SK-N-SH (cell line): ENCODE measurements around the gene SLC25A48. TPM values are rescaled to one million over a fixed set of nuclear protein-coding genes. Genes with fewer than 3 reads are reported as not detected.

Source experiments
- CHD2 ChIP-seq: fragments of 150-350 bp; IDR thresholded peaks from 2 replicates; pipeline ENCODE4 v1.6.1; 2018; ENCODE audit warnings: low read length; ENCODE audit not compliant: partially characterized antibody
- ELF1 ChIP-seq: IDR thresholded peaks from 2 replicates; pipeline ENCODE4 v1.4.0; 2012
- EP300 ChIP-seq, 2 experiments: IDR thresholded peaks; 2 replicates each; pipeline versions ENCODE4 v1.4.0 to v1.6.1; 2012; ENCODE audit warnings: borderline replicate concordance in 1 of 2, low read depth in 1 of 2, low read length in 1 of 2
- FOSL2 ChIP-seq: IDR thresholded peaks from 2 replicates; pipeline ENCODE4 v1.4.0; 2012; ENCODE audit warnings: low read depth, mild to moderate bottlenecking, moderate library complexity, borderline replicate concordance
- FOXJ3 ChIP-seq: sonication (generic); formaldehyde crosslinking; IDR thresholded peaks from 2 replicates; pipeline ENCODE4 v1.5.1; 2020; ENCODE audit warnings: mild to moderate bottlenecking, missing genetic modification reagents
- FOXM1 ChIP-seq: IDR thresholded peaks from 2 replicates; pipeline ENCODE4 v1.4.0; 2012; ENCODE audit warnings: low read depth, mild to moderate bottlenecking
- GABPA ChIP-seq: IDR thresholded peaks from 2 replicates; pipeline ENCODE4 v1.4.0; 2012; ENCODE audit warnings: low read depth, mild to moderate bottlenecking
- JUND ChIP-seq: IDR thresholded peaks from 2 replicates; pipeline ENCODE4 v1.4.0; 2012
- MEF2A ChIP-seq: IDR thresholded peaks from 2 replicates; pipeline ENCODE4 v1.4.0; 2012; ENCODE audit warnings: low read depth, borderline replicate concordance
- MXI1 ChIP-seq: IDR thresholded peaks from 2 replicates; pipeline ENCODE4 v1.6.1; 2012; ENCODE audit warnings: mild to moderate bottlenecking, low read depth, low read length, improper control_type of control experiment
- RAD21 ChIP-seq: IDR thresholded peaks from 2 replicates; pipeline ENCODE4 v1.6.1; 2012; ENCODE audit warnings: mild to moderate bottlenecking, low read length
- RCOR1 ChIP-seq: fragments of 150-350 bp; IDR thresholded peaks from 2 replicates; pipeline ENCODE4 v1.6.1; 2017; ENCODE audit warnings: antibody characterized with exemption, low read length
- REST ChIP-seq: IDR thresholded peaks from 2 replicates; pipeline ENCODE4 v1.6.1; 2012; ENCODE audit warnings: mild to moderate bottlenecking, low read depth, low read length, moderate library complexity
- RFX5 ChIP-seq: IDR thresholded peaks from 2 replicates; pipeline ENCODE4 v1.6.1; 2012; ENCODE audit warnings: mild to moderate bottlenecking, improper control_type of control experiment, low read length
- RXRA ChIP-seq: IDR thresholded peaks from 2 replicates; pipeline ENCODE4 v1.4.0; 2012; ENCODE audit warnings: low read depth, mild to moderate bottlenecking, borderline replicate concordance
- SMC3 ChIP-seq: IDR thresholded peaks from 2 replicates; pipeline ENCODE4 v1.6.1; 2012; ENCODE audit warnings: low read depth, low read length, improper control_type of control experiment
- TAF1 ChIP-seq: IDR thresholded peaks from 2 replicates; pipeline ENCODE4 v1.6.1; 2012; ENCODE audit warnings: low read depth, mild to moderate bottlenecking, low read length, moderate library complexity, borderline replicate concordance
- TEAD4 ChIP-seq: IDR thresholded peaks from 2 replicates; pipeline ENCODE4 v1.4.0; 2012; ENCODE audit warnings: mild to moderate bottlenecking, borderline replicate concordance; ENCODE audit not compliant: insufficient read depth
- USF2 ChIP-seq: fragments of 150-350 bp; IDR thresholded peaks from 2 replicates; pipeline ENCODE4 v1.6.1; 2017; ENCODE audit warnings: antibody characterized with exemption, low read length, low read depth, borderline replicate concordance
- polyA plus RNA-seq, 3 experiments: library from polyadenylated mRNA; depleted of rRNA; stranded (reverse); fragments of >200 nt; gene quantifications; 2 replicates each; pipeline ENCODE4 v1.2.3, GENCODE V29; 2012
- TF ChIP-seq, protein P1 (sequence below): fragments of 150-350 bp; IDR thresholded peaks from 2 replicates; pipeline ENCODE4 v1.6.1; 2016; ENCODE audit warnings: mild to moderate bottlenecking, low read depth, low read length
- TF ChIP-seq, protein P2 (sequence below): IDR thresholded peaks from 2 replicates; pipeline ENCODE4 v1.4.0; 2012; ENCODE audit warnings: low read depth, borderline replicate concordance
- TF ChIP-seq, protein P3 (sequence below): IDR thresholded peaks from 2 replicates; pipeline ENCODE4 v1.4.0; 2012; ENCODE audit warnings: low read depth

The SLC25A48 gene
- polyA plus RNA-seq, 1 of the 3 experiments (the other 2 are of a cell fraction): 0.23 TPM

GRCh38 chr5:135887447-135887864 lies 53.0 kb downstream of the SLC25A48 start (continued):
- TF ChIP-seq, protein P1, sequence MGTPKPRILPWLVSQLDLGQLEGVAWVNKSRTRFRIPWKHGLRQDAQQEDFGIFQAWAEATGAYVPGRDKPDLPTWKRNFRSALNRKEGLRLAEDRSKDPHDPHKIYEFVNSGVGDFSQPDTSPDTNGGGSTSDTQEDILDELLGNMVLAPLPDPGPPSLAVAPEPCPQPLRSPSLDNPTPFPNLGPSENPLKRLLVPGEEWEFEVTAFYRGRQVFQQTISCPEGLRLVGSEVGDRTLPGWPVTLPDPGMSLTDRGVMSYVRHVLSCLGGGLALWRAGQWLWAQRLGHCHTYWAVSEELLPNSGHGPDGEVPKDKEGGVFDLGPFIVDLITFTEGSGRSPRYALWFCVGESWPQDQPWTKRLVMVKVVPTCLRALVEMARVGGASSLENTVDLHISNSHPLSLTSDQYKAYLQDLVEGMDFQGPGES: no peak
- no peak for TF ChIP-seq ELF1
- TF ChIP-seq MEF2A: no peak
- TF ChIP-seq FOSL2: no peak
- no peak for TF ChIP-seq MXI1
- TF ChIP-seq, protein P2, sequence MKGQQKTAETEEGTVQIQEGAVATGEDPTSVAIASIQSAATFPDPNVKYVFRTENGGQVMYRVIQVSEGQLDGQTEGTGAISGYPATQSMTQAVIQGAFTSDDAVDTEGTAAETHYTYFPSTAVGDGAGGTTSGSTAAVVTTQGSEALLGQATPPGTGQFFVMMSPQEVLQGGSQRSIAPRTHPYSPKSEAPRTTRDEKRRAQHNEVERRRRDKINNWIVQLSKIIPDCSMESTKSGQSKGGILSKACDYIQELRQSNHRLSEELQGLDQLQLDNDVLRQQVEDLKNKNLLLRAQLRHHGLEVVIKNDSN: no peak
- no peak for TF ChIP-seq TAF1
- TF ChIP-seq, protein P3, sequence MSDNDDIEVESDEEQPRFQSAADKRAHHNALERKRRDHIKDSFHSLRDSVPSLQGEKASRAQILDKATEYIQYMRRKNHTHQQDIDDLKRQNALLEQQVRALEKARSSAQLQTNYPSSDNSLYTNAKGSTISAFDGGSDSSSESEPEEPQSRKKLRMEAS: no peak
- TF ChIP-seq RAD21: peak; percentile 95
- TF ChIP-seq JUND: no peak
- TF ChIP-seq CHD2: peak; percentile 6
- no peak for TF ChIP-seq USF2
- TF ChIP-seq FOXJ3 (CRISPR knock-in tag): no peak
- no peak for TF ChIP-seq RXRA
- no peak for TF ChIP-seq GABPA
- no peak for TF ChIP-seq RCOR1
- TF ChIP-seq REST: no peak
- TF ChIP-seq RFX5: no peak
- TF ChIP-seq FOXM1: no peak
- no peak for TF ChIP-seq EP300 (IDR thresholded peaks at IDR 0.05; ENCODE audit: borderline replicate concordance in 1 of 2, low read depth in 1 of 2, low read length in 1 of 2)
- peak; percentile 89 for TF ChIP-seq SMC3
- TF ChIP-seq TEAD4: no peak
